HepG2 (cell line): ENCODE measurements around the gene FBXO44. TPM values are rescaled to one million over a fixed set of nuclear protein-coding genes. Genes with fewer than 3 reads are reported as not detected.
A peak's percentile ranks its signal among the peaks of the same experiment; 100 is the strongest.

ENCODE experiments used
- ATAC-seq: fragments of 200-7000 bp; cut with Tn5 transposase; 3 replicates; pipeline ENCODE4 v1.9.1; 2020; ENCODE audit warnings: mild to moderate bottlenecking, moderate library complexity
- BruUV-seq: library from RNA; stranded (reverse); fragments of 400-500 nt; replicated peaks from 2 replicates; lab custom pipeline; 2021; lab: Mats Ljungman, UMichigan
- CTCF ChIA-PET: fragments of 300-600 bp; formaldehyde crosslinking; extraction: SDS; loops from one replicate; lab custom pipeline; 2021; ENCODE audit warnings: low total read pairs, inconsistent platforms, low intra/inter-chr PET ratio; lab: Yijun Ruan, JAX
- POLR2A ChIA-PET: fragments of 350-600 bp; sonication (Branson Sonifier 250); formaldehyde crosslinking; loops from one replicate; lab custom pipeline; 2020; ENCODE audit warnings: antibody characterized with exemption, inconsistent platforms; lab: Yijun Ruan, JAX
- DNase-seq: peaks from one replicate; pipeline ENCODE4 v3.0.0-alpha.2; 2015; ENCODE audit warnings: low spot score
- FAIRE-seq: peaks from 3 replicates; lab custom pipeline; 2011; peaks lifted over from hg19 to GRCh38; lab: Jason Lieb, UNC
- H2AFZ ChIP-seq: one replicate; pipeline ENCODE4 v1.6.1; 2011; ENCODE audit warnings: low read length, inconsistent platforms
- H3K27ac ChIP-seq: fragments of 300-600 bp; 3 replicates; pipeline ENCODE4 v1.8.0; 2011; ENCODE audit warnings: mixed run types, mild to moderate bottlenecking, mixed read lengths, low read length, inconsistent platforms; ENCODE audit not compliant: insufficient read depth; ENCODE audit errors: extremely low read length
- H3K27me3 ChIP-seq, 2 experiments: fragments of 200-600 bp in 1 of 2; 2 replicates in 1 of 2; 3 replicates in 1 of 2; pipeline versions ENCODE4 v1.6.0 to v1.8.0; 2011; ENCODE audit warnings: low read length in 2 of 2, mild to moderate bottlenecking in 2 of 2, moderate library complexity in 2 of 2, inconsistent platforms in 1 of 2; ENCODE audit not compliant: insufficient read depth in 2 of 2, control insufficient read depth in 1 of 2
- H3K36me3 ChIP-seq, 2 experiments: fragments of 200-600 bp in 1 of 2; replicated peaks in 1 of 2; 2 replicates in 1 of 2; 3 replicates in 1 of 2; pipeline versions ENCODE4 v1.5.1 to v1.8.0; 2011; ENCODE audit warnings: low read length in 2 of 2, inconsistent platforms in 1 of 2; ENCODE audit not compliant: insufficient read depth in 2 of 2, control insufficient read depth in 1 of 2
- H3K4me1 ChIP-seq: 2 replicates; pipeline ENCODE4 v1.5.1; 2012; ENCODE audit warnings: low read length, inconsistent platforms; ENCODE audit not compliant: insufficient read depth
- H3K4me2 ChIP-seq: 2 replicates; pipeline ENCODE4 v1.6.0; 2011; ENCODE audit warnings: low read depth, low read length, inconsistent platforms
- H3K4me3 ChIP-seq, 3 experiments: fragments of 200-600 bp in 1 of 3; sonication (generic), shearing (Covaris generic) in 1 of 3; replicated peaks in 1 of 3; 2 replicates each; pipeline ENCODE4 v1.5.1; 2011 to 2016; ENCODE audit warnings: low read length in 3 of 3, inconsistent platforms in 2 of 3, low read depth in 2 of 3, mild to moderate bottlenecking in 2 of 3, control low read depth in 1 of 3, mixed read lengths in 1 of 3; ENCODE audit not compliant: insufficient read depth in 1 of 3
- H3K79me2 ChIP-seq: one replicate; pipeline ENCODE4 v1.6.1; 2011; ENCODE audit warnings: low read length, inconsistent platforms; ENCODE audit not compliant: insufficient read depth
- H3K9ac ChIP-seq: 2 replicates; pipeline ENCODE4 v1.6.0; 2011; ENCODE audit warnings: mild to moderate bottlenecking, low read depth, low read length, inconsistent platforms; ENCODE audit not compliant: insufficient read depth
- H3K9me3 ChIP-seq: 2 replicates; pipeline ENCODE4 v1.5.1; 2012; ENCODE audit warnings: mild to moderate bottlenecking, low read length
- H4K20me1 ChIP-seq: 2 replicates; pipeline ENCODE4 v1.6.0; 2011; ENCODE audit warnings: inconsistent platforms, mild to moderate bottlenecking, low read length, moderate library complexity; ENCODE audit not compliant: insufficient read depth
- CEBPZ ChIP-seq: IDR thresholded peaks from 2 replicates; pipeline ENCODE4 v1.6.1; 2012; ENCODE audit warnings: low read length, improper control_type of control experiment
- FOXA3 ChIP-seq: IDR thresholded peaks from 2 replicates; pipeline ENCODE4 v1.6.1; 2016; ENCODE audit warnings: missing genetic modification reagents, missing compliant biosample characterization
- HNRNPL ChIP-seq: fragments of 200-400 bp; formaldehyde crosslinking; IDR thresholded peaks from 2 replicates; pipeline ENCODE4 v1.6.1; 2017; ENCODE audit warnings: mild to moderate bottlenecking, low read depth, low read length
- KDM5A ChIP-seq: fragments of 200-600 bp; sonication (generic); IDR thresholded peaks from 2 replicates; pipeline ENCODE4 v1.7.0; 2018; ENCODE audit warnings: antibody characterized with exemption, mild to moderate bottlenecking, low read length, borderline replicate concordance
- KLF13 ChIP-seq: sonication (generic); formaldehyde crosslinking; IDR thresholded peaks from 2 replicates; pipeline ENCODE4 v1.4.0; 2020; ENCODE audit warnings: mild to moderate bottlenecking, missing genetic modification reagents
- MTF1 ChIP-seq: sonication (generic); formaldehyde crosslinking; IDR thresholded peaks from 2 replicates; pipeline ENCODE4 v1.5.0; 2020; ENCODE audit warnings: missing genetic modification reagents
- PCBP1 ChIP-seq: fragments of 200-400 bp; formaldehyde crosslinking; IDR thresholded peaks from 2 replicates; pipeline ENCODE4 v1.6.1; 2017; ENCODE audit warnings: mild to moderate bottlenecking, low read depth, low read length, borderline replicate concordance
- PRDM4 ChIP-seq: sonication (generic); formaldehyde crosslinking; IDR thresholded peaks from 2 replicates; pipeline ENCODE4 v1.9.0; 2021; ENCODE audit warnings: missing genetic modification reagents, borderline replicate concordance
- SP1 ChIP-seq, 2 experiments: fragments of 450-650 bp in 1 of 2; sonication (generic) in 1 of 2; formaldehyde crosslinking in 1 of 2; IDR thresholded peaks; 2 replicates each; pipeline versions ENCODE4 v1.4.0 to v1.6.1; 2016 to 2020; ENCODE audit warnings: missing genetic modification reagents in 1 of 2
- ZFP36 ChIP-seq: fragments of 150-350 bp; IDR thresholded peaks from 2 replicates; pipeline ENCODE4 v1.6.1; 2018; ENCODE audit warnings: borderline replicate concordance, low read length, low read depth; ENCODE audit not compliant: partially characterized antibody
- ZFP82 ChIP-seq: sonication (generic); formaldehyde crosslinking; IDR thresholded peaks from 2 replicates; pipeline ENCODE4 v1.5.1; 2020; ENCODE audit warnings: mild to moderate bottlenecking, missing genetic modification reagents, borderline replicate concordance
- ZFP91 ChIP-seq: sonication (generic); formaldehyde crosslinking; IDR thresholded peaks from 2 replicates; pipeline ENCODE4 v1.9.0; 2022; ENCODE audit warnings: missing genetic modification reagents, mild to moderate bottlenecking, borderline replicate concordance
- ZNF331 ChIP-seq: sonication (generic); formaldehyde crosslinking; IDR thresholded peaks from 2 replicates; pipeline ENCODE4 v1.4.0; 2020; ENCODE audit warnings: missing genetic modification reagents
- ZNF33A ChIP-seq: sonication (generic); formaldehyde crosslinking; IDR thresholded peaks from 2 replicates; pipeline ENCODE4 v1.5.1; 2020; ENCODE audit warnings: missing genetic modification reagents, mild to moderate bottlenecking, moderate library complexity, borderline replicate concordance
- ZNF367 ChIP-seq: sonication (generic); formaldehyde crosslinking; IDR thresholded peaks from 2 replicates; pipeline ENCODE4 v1.4.0; 2020; ENCODE audit warnings: missing genetic modification reagents, borderline replicate concordance
- ZNF501 ChIP-seq: sonication (generic); formaldehyde crosslinking; IDR thresholded peaks from 2 replicates; pipeline ENCODE4 v1.5.1; 2020; ENCODE audit warnings: mild to moderate bottlenecking, moderate library complexity, missing genetic modification reagents
- ZNF615 ChIP-seq: sonication (generic); formaldehyde crosslinking; IDR thresholded peaks from 2 replicates; pipeline ENCODE4 v1.5.0; 2020; ENCODE audit warnings: mild to moderate bottlenecking, missing genetic modification reagents, borderline replicate concordance
- ZNF772 ChIP-seq: sonication (generic); formaldehyde crosslinking; IDR thresholded peaks from 2 replicates; pipeline ENCODE4 v1.5.0; 2020; ENCODE audit warnings: mild to moderate bottlenecking, missing genetic modification reagents
- WGBS: methylation state at CpG from one replicate; pipeline ENCODE4 v1.1.6; 2017; ENCODE audit warnings: low lambda C conversion rate; 5-methylcytosine and 5-hydroxymethylcytosine counted together
- in situ Hi-C: cut with HindIII; loops from 2 replicates; pipeline ENCODE4 v1.10.0; 2017; ENCODE audit warnings: low pct_unique_long_range_greater_than_20kb; ENCODE audit not compliant: extremely low pct_ligation_motif_present
- intact Hi-C: fragments of 100-400 bp; cut with micrococcal nuclease; formaldehyde crosslinking; loops from one replicate; pipeline ENCODE4 v1.10.0; 2022; ENCODE audit not compliant: unreplicated experiment
- polyA plus RNA-seq, 8 experiments: library from polyadenylated mRNA; depleted of rRNA in 3 of 8; stranded (reverse) in 7 of 8; unstranded in 1 of 8; fragments of >200 nt; fragmentation: Illumina TruSeq in 4 of 8; extraction: Trizol in 4 of 8; gene quantifications; 2 replicates each; pipeline versions ENCODE4 v1.2.1 to v1.2.3, GENCODE V29; 2011 to 2016; ENCODE audit warnings: low read depth in 4 of 8, missing spikeins in 1 of 8, mixed read lengths in 1 of 8; ENCODE audit not compliant: insufficient read depth in 1 of 8
- total RNA-seq, 5 experiments: library from RNA; depleted of rRNA; stranded (reverse); fragments of >200 nt; fragmentation: Illumina TruSeq; extraction: Trizol; gene quantifications; 2 replicates each; pipeline ENCODE4 v1.2.3, GENCODE V29; 2016; ENCODE audit warnings: low read depth in 1 of 5

The FBXO44 gene
- total and polyA plus RNA-seq, 2 of the 13 experiments (the other 11 are each of a cell fraction or from before 2014, with no cell fraction given) = 22.4 to 27.9 TPM

- in situ Hi-C loops = no loop called here
- Histone ChIP-seq H3K9me3 (no peaks in the 10 kb centered on the region), H3K4me2 (peak overlapping the region; percentile 84), H3K27me3 (no peaks in the 10 kb centered on the region), H3K36me3 (peaks cover 5 to 14% of the 10 kb centered on the region in 2 experiments), H3K9ac (peak overlapping the region; percentile 83), H3K79me2 (peaks cover 20% of the 10 kb centered on the region), H4K20me1 (peaks cover 8% of the 10 kb centered on the region), H3K4me3 (peak overlapping the region; percentile 81 to 89 (median 85)), H3K27ac (peak overlapping the region; percentile 74), H3K4me1 (peaks cover 62% of the 10 kb centered on the region), H2AFZ (no peak overlapping the region)
- POLR2A ChIA-PET = interaction anchor here (0.8 to 4.0 kb wide), 20 partner anchors 8 to 554 kb away, joined by 3 to 45 read pairs (median 4); partner anchors contain the start of genes AGTRAP, DISP3, EXOSC10 and FBXO6
- intact Hi-C loops = loop anchor here (5.0 kb wide), 2 partner anchors 64 to 149 kb away; no protein-coding TSS in a partner anchor
- no peak for FAIRE-seq
- TSS peak; percentile 58 for BruUV-seq
- DNase-seq = no peak
- CTCF ChIA-PET = no interaction called here
- WGBS = 0% methylated on average over 3 of the region's 7 CpGs
- ATAC-seq = no peak; the same call in 2 of the 3 replicates
- no peak for TF ChIP-seq ZNF501 (CRISPR knock-in tag)
- 0 out of 2 replicates have a peak, but pooled peaks have one; percentile 17 for TF ChIP-seq ZNF772
- no peak for TF ChIP-seq KLF13 (CRISPR knock-in tag)
- 0 out of 2 replicates have a peak, but pooled peaks have one; percentile 9 for TF ChIP-seq ZNF367
- TF ChIP-seq ZFP36 = no peak
- no peak for TF ChIP-seq MTF1 (CRISPR knock-in tag)
- TF ChIP-seq ZNF33A (CRISPR knock-in tag) = no peak
- no peak for TF ChIP-seq ZNF615 (CRISPR knock-in tag)
- TF ChIP-seq ZFP91 (CRISPR knock-in tag) = no peak
- no peak for TF ChIP-seq KDM5A
- no peak for TF ChIP-seq PRDM4 (CRISPR knock-in tag)
- TF ChIP-seq ZNF331 (CRISPR knock-in tag) = no peak
- peak; percentile 38; the same call in 1 of the 2 replicates for TF ChIP-seq PCBP1
- TF ChIP-seq CEBPZ = no peak
- TF ChIP-seq HNRNPL = peak; percentile 65
- TF ChIP-seq SP1 (IDR thresholded peaks at IDR 0.05) = no peak
- no peak for TF ChIP-seq SP1 (CRISPR knock-in tag; IDR thresholded peaks at IDR 0.05)
- TF ChIP-seq ZFP82 (CRISPR knock-in tag) = 0 out of 2 replicates have a peak, but pooled peaks have one; percentile 1
- TF ChIP-seq FOXA3 (CRISPR knock-in tag) = no peak
These were observed 878 bp upstream of the FBXO44 start for GRCh38 chr1:11653861-11654136.
